ENCODE measurements around the gene VPS18. TPM values are rescaled to one million over a fixed set of nuclear protein-coding genes. Genes with fewer than 3 reads are reported as not detected.

VPS18 gene
- polyA plus RNA-seq, 1 donor = 9.3 TPM

GRCh38 chr15:40918799-40919392 lies 24.6 kb downstream of the VPS18 start:
- no peak for DNase-seq (ENCODE audit: low read depth)

GRCh38 chr15:40921949-40922607 lies 27.8 kb downstream of the VPS18 start:
- DNase-seq (ENCODE audit: low read depth) = no peak

GRCh38 chr15:40922608-40923005 lies 28.4 kb downstream of the VPS18 start:
- DNase-seq (ENCODE audit: low read depth) = no peak

GRCh38 chr15:40923551-40923950 lies 29.3 kb downstream of the VPS18 start:
- DNase-seq (ENCODE audit: low read depth) = no peak

- DNase-seq (ENCODE audit: low read depth) = no peak
These were observed 31.2 kb downstream of the VPS18 start for GRCh38 chr15:40925495-40925862.

- DNase-seq (ENCODE audit: low read depth) = no peak
These were observed 31.8 kb downstream of the VPS18 start for GRCh38 chr15:40925863-40926658.

GRCh38 chr15:40926659-40927494 lies 32.6 kb downstream of the VPS18 start:
- DNase-seq (ENCODE audit: low read depth) = no peak

GRCh38 chr15:40927495-40927872 lies 33.2 kb downstream of the VPS18 start:
- no peak for DNase-seq (ENCODE audit: low read depth)

- no peak for DNase-seq (ENCODE audit: low read depth)
These were observed 33.9 kb downstream of the VPS18 start for GRCh38 chr15:40927873-40928806.

GRCh38 chr15:40928821-40929659 lies 34.8 kb downstream of the VPS18 start, which contains the start of gene DLL4:
Gene DLL4, plus strand, starts transcription at chr15:40929340. Its CDS starts 329 bp downstream, at chr15:40929669.
- DNase-seq (ENCODE audit: low read depth) = no peak

- DNase-seq (ENCODE audit: low read depth) = no peak
These were observed 35.6 kb downstream of the VPS18 start for GRCh38 chr15:40929660-40930429.

- DNase-seq (ENCODE audit: low read depth) = no peak
These were observed 36.4 kb downstream of the VPS18 start for GRCh38 chr15:40930430-40931299.

GRCh38 chr15:40931300-40932142 lies 37.3 kb downstream of the VPS18 start:
- no peak for DNase-seq (ENCODE audit: low read depth)

GRCh38 chr15:40932156-40932555 lies 37.9 kb downstream of the VPS18 start:
- no peak for DNase-seq (ENCODE audit: low read depth)

- no peak for DNase-seq (ENCODE audit: low read depth)
These were observed 38.6 kb downstream of the VPS18 start for GRCh38 chr15:40932649-40933516.

- DNase-seq (ENCODE audit: low read depth) = no peak
These were observed 39.3 kb downstream of the VPS18 start for GRCh38 chr15:40933517-40933902.
